Right lung (tissue), 5 donors: ENCODE results near the gene NCBP2L. TPM values are rescaled to one million over a fixed set of nuclear protein-coding genes. Genes with fewer than 3 reads are reported as not detected.

ENCODE experiments used
- DNase-seq, 2 donors: peaks; one replicate each; pipeline ENCODE4 v3.0.0-alpha.2; 2013
- polyA plus RNA-seq, 5 donors: library from polyadenylated mRNA; unstranded; fragments of 120-200 nt; gene quantifications; one replicate each; pipeline versions ENCODE4 v1.2.1 to v1.2.3, GENCODE V29; 2013; ENCODE audit warnings: inconsistent platforms in 1 of 5, low replicate concordance in 1 of 5; ENCODE audit not compliant: insufficient read length in 5 of 5, insufficient read depth in 1 of 5

NCBP2L gene
- polyA plus RNA-seq, 5 donors: 0.09 to 0.51 (median 0.14) TPM

DNA sequence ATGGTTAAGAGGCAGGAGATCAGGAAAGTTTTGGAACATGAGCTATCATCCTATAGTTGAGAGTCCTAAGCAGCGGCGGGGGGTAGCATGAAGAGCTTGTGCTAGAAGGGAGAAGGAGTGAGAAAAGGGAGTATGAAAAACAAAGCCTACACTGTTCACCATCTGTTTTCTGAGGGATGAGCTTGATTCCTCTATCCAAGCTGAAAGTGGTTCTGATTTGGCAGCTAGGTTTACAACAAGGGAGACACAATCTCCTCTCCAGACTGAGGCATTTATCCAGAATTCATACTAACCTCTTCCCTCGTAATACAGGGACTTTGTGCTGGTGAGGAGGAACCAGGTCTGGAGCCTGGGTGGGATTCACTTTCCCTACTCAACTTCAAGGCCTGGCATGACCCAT is 25.5 kb upstream of the NCBP2L start:
- DNase-seq: no peak

DNA sequence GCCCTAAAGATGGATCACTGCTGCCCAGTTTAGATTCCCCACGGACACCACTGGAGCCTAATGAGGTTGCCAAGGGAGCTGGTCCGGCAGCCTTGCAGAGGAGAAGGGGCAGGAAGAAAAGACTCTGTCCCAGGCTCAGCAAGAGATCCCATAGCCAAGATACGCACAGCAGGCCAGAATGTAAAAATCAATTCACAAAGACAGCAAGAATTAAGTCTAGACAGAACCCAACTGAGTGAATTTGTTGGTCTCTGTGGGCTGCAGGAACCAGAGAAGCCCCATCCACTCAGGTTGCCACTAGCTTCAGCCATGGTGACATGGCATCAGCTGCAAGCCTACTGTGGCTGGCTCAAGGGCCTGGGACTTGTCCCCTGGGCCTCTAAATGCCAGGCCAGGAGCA is 24.8 kb upstream of the NCBP2L start:
- DNase-seq: no peak

DNA sequence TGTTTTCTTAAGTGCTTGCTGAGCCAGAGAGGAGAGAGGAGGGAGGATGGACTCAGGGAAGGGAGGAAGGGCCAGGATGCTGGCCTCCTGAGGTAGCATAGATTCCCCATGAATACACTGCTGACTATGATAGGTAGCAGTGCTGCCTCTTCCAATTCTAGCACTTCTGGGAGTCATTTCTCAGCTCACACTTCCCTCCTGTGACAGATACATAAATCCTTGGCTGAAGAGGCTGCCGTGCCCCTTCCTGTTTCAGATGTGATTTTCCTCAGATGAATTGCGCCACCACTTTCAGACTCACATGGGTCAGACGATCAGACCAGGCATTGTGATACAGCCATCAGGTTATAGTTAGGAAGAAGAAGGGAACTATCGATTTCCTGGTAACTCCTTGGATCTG is 24.3 kb upstream of the NCBP2L start:
- DNase-seq: no peak

DNA sequence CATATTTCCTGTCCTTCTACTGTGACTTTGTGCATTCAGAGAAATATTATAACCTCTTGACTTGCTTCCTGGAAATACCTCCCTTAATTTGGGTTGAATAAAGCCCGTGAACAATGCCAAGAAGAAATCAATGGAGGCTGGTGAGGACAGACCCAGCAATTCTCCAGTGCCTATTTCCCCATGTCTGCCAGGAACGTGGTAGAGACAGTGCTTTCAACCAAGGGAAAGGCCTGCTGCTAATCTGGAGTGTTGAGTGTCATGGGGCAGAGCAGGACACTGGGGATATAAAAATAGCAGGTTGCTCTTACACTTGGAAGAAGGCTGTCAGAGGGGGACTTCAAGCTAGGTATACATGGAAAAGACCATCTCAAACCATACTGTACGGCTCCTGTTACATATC is 21.8 kb upstream of the NCBP2L start:
- no peak for DNase-seq

DNA sequence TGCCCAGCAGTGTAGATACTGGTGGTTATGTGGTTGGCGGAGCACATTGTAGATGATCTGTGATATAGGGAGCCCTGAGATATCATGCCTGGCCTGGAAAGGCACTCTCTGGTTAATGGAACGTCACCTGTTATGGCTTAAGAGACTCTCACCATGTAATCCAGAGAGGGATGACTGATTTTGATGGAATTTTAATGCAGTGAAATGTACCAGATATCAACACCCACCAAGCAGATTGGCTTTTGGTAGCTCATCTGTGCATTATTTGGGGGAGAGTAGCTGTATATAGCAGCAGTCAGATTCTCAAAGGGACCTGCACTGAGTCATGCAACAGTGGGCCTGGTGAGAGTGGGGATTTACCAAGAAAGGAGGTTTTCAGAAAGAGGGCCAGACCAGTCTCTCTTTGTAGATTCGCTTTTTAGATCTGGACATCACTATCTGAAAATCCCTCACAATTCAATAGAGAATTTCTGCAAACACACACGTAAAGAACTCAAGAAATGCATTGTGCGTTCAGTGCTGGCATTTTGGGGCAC is 19.2 kb upstream of the NCBP2L start:
- DNase-seq: no peak

DNA sequence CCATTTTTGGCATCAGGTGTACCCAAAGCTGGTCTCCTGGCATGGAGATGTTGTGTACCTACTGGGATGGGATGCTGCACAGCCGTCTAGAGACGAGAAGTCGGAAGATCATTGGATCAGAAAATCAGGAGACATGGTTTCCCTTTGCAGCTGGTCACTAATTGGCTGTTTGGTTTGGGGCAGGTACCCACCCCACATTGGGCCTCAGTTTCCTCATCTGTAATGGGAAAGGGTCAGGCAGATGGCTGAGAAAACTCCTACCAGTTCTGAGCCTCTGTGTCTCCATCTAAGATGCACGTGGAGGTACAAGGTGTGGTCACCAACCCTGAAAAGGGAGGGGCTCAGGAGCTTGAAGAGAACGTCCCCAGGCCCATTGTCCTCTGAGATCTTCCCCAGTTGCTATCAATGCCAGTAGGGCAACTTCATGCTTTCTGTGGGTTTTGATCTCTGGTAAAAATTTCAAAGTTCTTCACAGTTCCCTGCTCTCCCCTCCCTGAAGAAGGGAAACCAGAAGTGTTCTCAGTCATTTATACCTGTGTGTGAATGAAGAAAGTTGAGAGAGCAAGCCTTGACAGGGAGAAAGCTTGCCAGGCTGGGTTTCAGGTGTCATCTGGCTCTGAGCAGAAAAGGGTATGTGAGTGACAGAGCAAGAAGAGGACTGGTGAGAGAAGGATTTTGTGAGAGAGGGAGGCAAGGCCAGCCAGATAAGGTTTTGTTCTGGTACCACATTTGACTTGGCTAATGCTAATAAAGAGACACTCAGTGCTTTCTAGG is 17.0 kb upstream of the NCBP2L start:
- no peak for DNase-seq

DNA sequence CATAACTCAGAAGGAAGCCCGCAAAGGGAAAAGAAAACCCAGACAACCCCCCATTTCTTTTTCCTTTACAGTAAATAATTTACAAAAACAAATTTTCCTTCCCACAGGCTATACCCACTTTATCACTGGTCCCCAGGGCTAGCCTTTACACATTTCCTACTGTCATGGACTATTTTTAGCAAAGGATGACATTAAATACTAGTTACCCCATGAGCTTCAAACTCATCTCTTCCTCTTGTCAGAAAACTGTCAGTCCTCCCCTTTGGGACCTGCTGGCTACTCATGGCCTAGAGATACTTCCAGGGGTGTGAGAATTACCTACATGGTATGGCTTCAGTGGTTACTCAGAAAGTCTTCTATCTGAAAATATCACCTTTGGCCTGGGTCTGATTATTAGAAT is 13.9 kb upstream of the NCBP2L start:
- DNase-seq: no peak

DNA sequence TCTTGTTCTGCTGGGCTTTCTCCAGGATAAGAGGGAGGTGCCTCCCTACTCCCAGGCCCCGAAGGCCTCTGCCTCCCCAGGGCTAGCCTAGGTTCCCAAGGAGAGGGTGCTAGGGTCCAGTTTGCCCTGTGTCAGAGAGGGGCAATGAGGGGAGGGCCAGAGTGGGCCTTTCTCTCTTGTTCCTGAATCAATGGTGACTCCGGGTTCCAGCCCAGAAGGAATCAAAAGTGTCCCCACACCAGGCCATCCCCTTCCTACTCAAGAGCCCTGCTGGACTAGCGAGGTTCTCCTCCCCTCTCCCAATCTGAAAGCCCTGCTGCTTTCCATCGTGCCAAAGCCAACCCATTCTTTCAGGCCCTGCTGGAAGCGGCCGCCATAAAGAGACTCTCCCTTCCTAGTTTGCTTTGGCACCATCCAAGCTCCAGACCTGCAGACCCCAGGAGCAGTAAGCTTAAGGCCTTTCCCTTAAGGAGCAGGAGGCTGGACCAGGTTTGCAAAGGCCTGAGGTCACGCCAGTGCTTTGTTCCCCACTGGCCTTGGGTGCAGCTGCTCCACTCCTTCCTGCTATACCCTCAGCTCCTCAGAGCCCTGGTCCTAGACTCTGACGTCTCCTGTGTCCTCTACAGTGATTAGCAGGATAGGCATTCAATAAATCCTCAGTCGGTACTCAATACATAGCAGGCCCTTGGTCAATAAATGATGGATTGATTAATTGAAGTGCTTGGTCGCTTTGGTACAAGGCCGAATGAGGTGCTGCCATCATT is 12.5 kb upstream of the NCBP2L start:
- no peak for DNase-seq

DNA sequence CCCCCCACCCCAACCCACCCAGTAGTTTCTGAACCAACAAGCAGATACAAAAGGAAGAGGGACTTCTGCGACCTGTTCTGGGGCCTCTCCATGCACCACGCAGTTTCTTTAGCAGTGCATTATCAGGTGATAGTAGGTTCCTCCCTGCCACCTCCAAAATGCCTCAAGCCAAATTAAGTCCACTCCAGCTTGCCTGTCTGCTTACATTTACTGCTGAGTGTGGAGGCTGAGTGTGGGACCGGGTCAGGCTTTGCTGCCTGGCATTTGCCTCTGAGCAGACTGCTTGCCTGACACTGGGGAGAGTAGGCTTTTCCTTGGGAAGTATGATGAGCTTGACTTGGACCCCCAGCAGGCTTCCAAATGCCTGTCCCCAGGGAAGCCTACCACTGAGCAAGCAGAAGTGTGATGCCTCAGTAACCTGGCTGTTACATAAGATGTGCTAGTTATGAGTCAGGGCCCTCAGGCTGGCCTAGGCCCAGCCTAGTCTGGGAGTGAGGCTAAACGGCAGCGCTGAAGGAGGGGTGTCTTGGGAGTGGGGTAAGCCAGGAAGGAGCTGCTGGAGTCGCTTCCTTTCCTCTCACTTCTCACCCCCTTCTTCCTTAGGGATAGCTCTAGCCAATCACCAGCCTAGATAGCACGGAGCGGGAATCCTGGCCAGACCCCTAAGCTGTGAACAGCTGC is 10.9 kb upstream of the NCBP2L start:
- DNase-seq: peak; percentile 51 to 55

DNA sequence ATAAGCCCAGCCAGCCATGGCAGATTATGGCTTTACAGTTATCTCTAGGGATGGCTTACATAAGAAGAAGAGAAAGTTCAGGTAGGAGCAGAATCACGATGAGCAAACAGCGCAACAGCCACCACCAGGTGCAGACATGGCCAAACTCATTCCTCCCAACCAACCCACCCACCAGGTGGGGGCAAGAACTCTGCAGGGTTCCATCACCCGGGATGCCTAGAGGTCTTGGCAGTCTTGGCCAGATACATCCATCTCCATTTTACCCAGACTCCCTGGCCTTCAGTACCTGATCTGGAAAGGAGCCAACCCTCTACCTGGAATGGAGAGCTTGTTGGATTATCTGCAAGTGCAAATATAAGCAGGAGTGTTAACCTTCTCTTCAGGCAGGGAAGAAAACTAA is 9.5 kb upstream of the NCBP2L start:
- DNase-seq: no peak

DNA sequence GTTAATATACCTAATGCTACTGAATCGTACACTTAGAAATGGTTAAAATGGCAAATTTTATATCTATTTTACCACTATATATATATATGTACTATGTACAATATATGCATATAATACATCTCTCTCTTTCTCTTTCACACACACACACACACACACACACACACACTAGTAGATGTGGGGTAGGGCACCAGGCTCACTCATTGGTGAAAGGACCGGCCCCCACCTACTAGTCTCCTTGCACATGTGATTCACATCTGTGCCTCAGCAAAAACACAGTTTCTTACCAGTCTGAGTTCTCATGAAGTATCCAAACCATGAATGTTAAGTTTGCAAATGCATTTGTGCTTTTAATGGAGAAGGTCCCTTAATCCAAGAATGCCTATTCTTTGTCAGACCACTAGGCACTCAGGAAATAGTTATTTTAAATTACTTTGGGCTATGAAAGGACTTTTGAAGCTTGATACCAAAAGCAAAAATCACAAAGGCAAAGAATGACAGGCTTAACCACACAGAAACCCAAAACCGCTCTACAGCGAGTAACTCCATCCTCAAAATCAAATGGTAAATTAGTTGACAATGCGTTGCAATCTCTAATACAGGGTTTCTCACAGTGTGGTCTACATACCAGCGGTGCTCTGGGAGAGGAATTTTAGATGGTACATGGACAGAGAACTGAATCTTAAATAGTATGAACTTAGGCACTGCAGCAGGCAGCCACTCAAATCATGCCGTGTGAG is 7.8 kb upstream of the NCBP2L start:
- DNase-seq: no peak

DNA sequence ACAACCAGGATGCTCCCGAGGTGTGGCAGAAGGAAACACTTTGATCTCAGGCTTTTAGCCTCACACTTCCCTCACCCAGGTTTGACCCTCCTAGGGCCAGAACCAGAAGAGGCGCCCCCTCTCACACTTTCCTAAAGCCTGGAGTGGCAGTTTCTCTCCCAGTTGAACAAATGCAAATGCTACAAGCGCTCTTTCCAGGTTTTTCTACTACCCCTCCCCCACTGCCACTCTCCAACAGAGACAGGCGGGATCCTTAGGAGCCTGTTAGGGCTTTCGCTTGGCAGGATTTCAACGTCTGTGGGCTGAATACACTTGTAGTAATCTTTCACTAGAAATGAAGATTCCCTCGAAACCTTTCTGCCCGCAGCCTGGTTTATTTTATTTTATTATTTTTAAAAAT is 4.3 kb upstream of the NCBP2L start:
- DNase-seq: no peak

DNA sequence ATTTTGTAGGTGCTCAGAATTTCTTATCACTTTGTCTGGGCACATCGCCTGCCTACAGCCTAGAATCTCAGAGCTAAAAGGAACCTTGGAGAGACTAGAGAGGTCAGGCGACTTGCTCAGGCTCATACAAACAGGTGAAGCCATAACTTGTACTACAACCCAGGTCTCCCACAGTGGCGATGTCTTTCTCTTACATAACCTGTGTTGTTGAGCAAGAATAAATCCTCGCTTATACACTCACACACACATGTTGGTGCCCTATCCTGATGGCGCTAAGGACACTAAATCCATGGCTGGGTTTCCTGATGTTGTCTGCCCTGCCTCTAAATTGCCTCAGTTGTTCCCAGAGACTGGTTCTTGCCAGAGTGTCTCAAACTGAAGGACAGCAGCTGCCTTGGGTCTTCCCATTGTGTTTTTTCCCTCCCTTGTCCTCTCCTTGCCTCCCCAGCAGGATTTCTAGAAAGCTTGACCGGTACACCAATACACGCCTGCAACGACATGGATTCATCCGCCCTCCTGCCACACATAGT is 3.6 kb upstream of the NCBP2L start:
- DNase-seq: no peak

DNA sequence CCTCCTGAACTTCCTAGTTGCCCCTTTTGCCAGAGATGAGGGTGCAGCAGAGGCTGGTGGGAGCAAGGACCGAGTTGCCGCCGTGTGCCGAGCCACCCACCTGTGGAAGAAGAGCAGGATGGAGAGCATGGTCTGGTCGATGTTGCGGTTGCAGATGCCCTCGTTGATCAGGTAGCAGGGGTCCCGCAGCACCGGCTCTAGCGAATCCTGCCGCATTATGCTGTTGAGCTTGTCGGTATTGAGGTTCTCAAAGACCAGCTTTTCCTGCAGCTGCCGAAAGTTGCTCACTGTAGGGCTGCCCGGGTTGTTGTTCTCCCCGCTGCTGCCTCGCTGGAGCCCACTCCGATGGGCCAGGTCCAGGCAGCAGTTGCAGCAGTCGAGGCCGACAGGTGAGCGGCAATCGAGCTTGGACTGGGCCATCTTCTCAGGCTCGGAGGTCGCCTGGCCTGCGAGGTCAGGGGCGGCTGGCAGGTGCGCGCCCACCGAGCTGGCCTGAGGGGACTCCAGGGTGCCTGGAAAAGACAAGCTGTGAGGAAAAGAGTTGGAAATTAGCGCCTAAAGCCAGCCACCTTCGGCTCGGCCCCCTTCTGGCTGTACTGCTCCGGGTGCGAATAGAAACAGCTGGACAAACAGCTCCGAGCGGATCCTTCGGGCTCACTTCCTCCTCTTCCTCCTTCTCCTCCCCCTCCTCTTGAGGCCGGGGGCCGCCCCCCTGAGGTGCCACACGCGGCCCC is 2.4 kb upstream of the NCBP2L start:
- no peak for DNase-seq

DNA sequence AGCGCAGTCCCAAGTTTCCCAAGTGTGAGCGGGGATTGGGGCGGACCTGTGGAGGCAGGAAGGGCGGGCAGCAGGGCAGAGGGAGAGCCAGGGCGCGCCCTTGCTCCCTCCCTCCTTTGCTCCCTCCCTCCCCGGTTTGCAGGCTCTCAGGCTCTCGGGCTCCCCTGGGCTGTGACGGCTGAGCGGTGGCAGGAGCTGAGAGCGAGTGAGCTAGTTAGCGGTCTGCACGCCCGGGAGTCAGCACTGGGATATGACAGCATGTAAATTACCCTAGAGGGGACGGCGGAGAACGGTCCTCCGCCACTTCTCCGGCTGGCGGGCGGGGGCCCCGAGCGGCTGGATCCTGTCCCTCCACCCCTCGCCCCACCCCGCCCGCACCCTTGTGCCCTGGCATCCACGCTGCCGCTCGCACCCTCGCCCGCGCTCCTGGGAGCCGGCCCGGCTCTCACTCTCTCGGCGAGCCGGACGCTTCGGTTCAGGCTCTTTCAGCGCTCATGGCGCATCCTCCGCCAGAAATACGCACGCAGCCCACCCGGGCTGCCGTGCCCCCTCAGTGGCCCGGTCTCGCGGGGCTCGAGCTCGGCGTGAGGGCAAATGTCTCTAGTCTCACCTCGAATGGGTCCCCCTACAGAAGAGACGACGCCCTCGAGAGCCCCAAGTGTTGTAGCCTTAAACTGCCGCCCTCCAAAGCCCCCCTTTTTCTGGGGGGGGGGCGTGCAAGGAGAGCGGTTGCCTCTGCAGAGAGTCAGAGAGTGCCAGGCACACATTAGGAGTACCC is 1.6 kb upstream of the NCBP2L start, which contains the start of gene TSC22D3:
TSS of gene TSC22D3 (minus strand) at position 54 of the 778 bp plus-strand sequence. CDS start 368 bp downstream, outside the sequence.
- peak; percentile 60 to 68 for DNase-seq

DNA sequence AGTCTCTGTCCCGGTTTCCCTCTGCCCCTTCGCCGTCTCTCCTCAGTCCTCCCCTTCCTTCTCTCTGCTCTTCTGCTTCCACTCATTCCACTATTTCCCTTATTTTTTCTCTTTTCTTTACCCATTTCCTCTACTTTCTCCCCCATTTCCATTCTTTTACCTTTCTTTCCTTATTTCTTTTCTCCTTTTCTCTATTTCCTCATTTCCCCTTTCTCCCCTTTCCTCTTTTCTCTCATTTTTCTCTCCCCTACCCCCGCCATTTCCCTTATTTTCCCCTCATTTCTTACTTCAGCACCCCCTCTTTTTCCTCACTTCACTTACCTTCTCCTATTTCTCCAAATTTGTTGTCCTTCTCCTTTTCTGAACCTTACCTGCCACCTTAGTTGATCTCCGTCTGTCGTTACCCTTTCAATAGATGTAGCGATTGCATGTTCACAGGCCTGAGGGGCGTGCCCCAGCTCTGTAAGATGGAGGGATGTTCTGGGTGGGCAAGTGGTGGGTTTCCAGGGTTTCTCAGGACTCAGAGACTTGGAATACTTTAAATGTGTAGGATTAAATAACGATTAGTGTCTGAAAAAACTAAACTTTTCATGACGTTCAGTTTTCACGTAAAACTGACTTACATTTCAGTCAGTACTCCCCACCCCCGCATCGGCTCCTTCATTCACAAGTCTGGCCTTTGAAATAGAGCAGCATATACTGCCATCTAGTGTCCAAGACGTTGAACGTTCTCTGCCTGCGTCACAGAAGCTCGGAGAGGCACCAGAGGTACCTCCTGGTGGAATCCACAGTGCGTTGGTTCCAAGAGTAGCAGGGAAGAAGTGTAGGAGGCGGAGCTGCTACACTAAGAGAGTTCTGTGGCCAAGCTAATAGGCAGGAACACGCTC is 641 bp upstream of the NCBP2L start:
- peak; percentile 80 to 85 for DNase-seq

DNA sequence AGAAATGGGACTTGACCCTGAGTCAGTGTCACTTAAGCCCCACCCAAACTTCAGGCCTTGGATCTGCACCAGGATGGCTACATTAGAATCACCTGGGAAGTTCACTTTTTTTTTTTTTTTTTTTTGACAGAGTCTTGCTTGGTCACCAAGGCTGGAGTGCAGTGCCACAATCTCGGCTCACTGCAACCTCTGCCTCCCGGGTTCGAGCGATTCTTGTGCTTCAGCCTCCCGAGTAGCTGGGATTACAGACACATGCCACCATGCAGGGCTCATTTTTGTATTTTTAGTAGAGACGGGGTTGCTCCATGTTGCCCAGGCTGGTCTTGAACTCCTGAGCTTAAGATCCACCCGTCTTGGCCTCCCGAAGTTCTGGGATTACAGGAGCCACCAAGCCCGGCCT is 3.0 kb downstream of the NCBP2L start:
- no peak for DNase-seq

DNA sequence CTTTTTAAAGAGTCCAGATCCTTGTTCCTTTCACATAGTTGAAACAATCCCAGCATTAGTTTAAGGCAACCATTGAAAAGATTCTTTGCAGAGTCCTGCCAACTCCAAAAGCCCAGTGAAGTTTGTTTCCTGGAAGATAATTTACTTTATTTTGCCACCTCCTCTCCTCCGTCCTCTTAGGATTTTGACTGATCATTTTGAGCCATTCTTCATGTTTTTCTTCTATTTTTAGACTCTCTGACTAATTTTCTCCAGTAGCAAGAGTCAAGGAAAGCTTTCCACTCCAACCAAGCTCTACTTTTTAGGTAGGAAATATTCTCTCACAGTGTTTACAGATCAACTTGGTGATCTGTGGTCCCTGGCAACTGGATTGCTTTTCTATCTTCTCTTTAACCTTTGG is 10.3 kb downstream of the NCBP2L start:
- no peak for DNase-seq

DNA sequence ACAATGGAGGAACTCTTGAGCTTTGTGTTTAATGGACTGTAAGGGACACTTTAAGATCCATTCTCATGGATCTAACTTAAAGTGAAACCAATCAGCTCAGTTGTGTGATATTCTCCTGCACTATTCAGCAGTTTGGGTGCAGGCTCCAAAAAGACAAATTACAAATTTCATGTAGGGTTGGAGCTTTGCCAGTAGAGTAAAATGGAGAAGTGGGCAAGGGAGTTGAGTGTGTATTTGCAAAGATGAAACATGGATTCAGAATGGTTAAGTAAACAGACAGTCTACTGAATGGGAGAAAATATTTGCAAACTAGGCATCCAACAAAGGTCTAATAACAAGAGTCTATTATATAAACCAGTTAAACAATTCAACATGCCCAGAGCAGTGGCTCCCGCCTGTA is 26.9 kb downstream of the NCBP2L start:
- DNase-seq: no peak
